ENCODE measurements around the gene TTF2. TPM values are rescaled to one million over a fixed set of nuclear protein-coding genes. Genes with fewer than 3 reads are reported as not detected.
"Not testable (repeated sequence)": the region's sequence is repeated elsewhere in the genome, so short reads cannot be mapped to it uniquely, and the experiment has no call there.

Gene TTF2
- total RNA-seq, 2 experiments from 2014 or later: 96.6 to 96.7 TPM

GRCh38 chr1:117137281-117137855 is 77.2 kb downstream of the TTF2 start:
- ChIA-PET CTCF (no interaction called here), POLR2A (no interaction called here)

GRCh38 chr1:117138106-117138505 is 78.0 kb downstream of the TTF2 start:
- CTCF ChIA-PET: no interaction called here
- POLR2A ChIA-PET: no interaction called here

GRCh38 chr1:117138561-117138960 is 78.4 kb downstream of the TTF2 start:
- ChIA-PET POLR2A (no interaction called here), CTCF (no interaction called here)

GRCh38 chr1:117142200-117142599 is 82.1 kb downstream of the TTF2 start:
- ChIA-PET POLR2A (no interaction called here), CTCF (no interaction called here)

- ChIA-PET POLR2A (no interaction called here), CTCF (no interaction called here)
Observed at GRCh38 chr1:117143172-117143571, 83.0 kb downstream of the TTF2 start.

GRCh38 chr1:117143871-117144270 is 83.7 kb downstream of the TTF2 start:
- ChIA-PET POLR2A (no interaction called here), CTCF (no interaction called here)

- CTCF ChIA-PET: no interaction called here
- POLR2A ChIA-PET: no interaction called here
Observed at GRCh38 chr1:117146072-117146471, 85.9 kb downstream of the TTF2 start.

- ChIA-PET POLR2A (no interaction called here), CTCF (no interaction called here)
Observed at GRCh38 chr1:117146575-117147340, 86.6 kb downstream of the TTF2 start.

GRCh38 chr1:117147341-117147831 is 87.3 kb downstream of the TTF2 start:
- CTCF ChIA-PET: no interaction called here
- POLR2A ChIA-PET: no interaction called here

- CTCF ChIA-PET: no interaction called here
- POLR2A ChIA-PET: no interaction called here
Observed at GRCh38 chr1:117147856-117148588, 87.9 kb downstream of the TTF2 start.

GRCh38 chr1:117150316-117150715 is 90.2 kb downstream of the TTF2 start:
- POLR2A ChIA-PET: interaction anchor here (0.6 kb wide), 2 partner anchors 84 to 690 kb away, joined by 3 read pairs; no protein-coding TSS in a partner anchor
- CTCF ChIA-PET: no interaction called here

GRCh38 chr1:117151305-117151704 is 91.2 kb downstream of the TTF2 start:
- CTCF ChIA-PET, POLR2A ChIA-PET: not testable (repeated sequence)

Other genes with a start within 250 kb of the TTF2 start
- gene PTGFRN, start 150.4 kb upstream of the TTF2 start, total RNA-seq: 1 to 10 TPM; 7.6 to 7.9 TPM
- under 1 TPM in 1 of 2 experiments, not detected in 1; 0.48 TPM for gene CD101, start 58.6 kb upstream of the TTF2 start, total RNA-seq
- 1 to 10 TPM in 1 of 2 experiments, under 1 TPM in 1; 0.80 to 1.0 TPM for gene TRIM45, start 61.4 kb downstream of the TTF2 start, total RNA-seq
- gene VTCN1, start 150.6 kb downstream of the TTF2 start, total RNA-seq: not detected

All from activated CD8-positive, alpha-beta memory T cell treated with anti-CD3 and anti-CD28 coated beads for 36 hours (primary cell).